Neutrophil (primary cell): ENCODE results near the gene OCA2.

Experiments
- H3K27ac ChIP-seq: fragments of 200-600 bp; sonication (generic); 2 replicates; pipeline ENCODE4 v1.5.1; 2016; ENCODE audit warnings: mild to moderate bottlenecking, moderate library complexity
- H3K27me3 ChIP-seq: fragments of 200-600 bp; sonication (generic); 2 replicates; pipeline ENCODE4 v1.6.0; 2016; ENCODE audit warnings: mild to moderate bottlenecking
- H3K36me3 ChIP-seq: fragments of 200-600 bp; sonication (generic); 2 replicates; pipeline ENCODE4 v1.5.1; 2017
- H3K4me1 ChIP-seq, 2 experiments: fragments of 200-600 bp in 1 of 2; sonication (generic) in 1 of 2; 1 replicate in 1 of 2; 2 replicates in 1 of 2; pipeline versions ENCODE4 v1.5.1 to v1.6.1; 2013 to 2016; ENCODE audit warnings: low read depth in 1 of 2, low read length in 1 of 2, mild to moderate bottlenecking in 1 of 2, moderate library complexity in 1 of 2; ENCODE audit not compliant: control insufficient read depth in 1 of 2, insufficient read depth in 1 of 2
- H3K4me3 ChIP-seq, 2 experiments: fragments of 200-600 bp in 1 of 2; sonication (generic) in 1 of 2; 1 replicate in 1 of 2; 2 replicates in 1 of 2; pipeline ENCODE4 v1.5.1; 2013 to 2016; ENCODE audit warnings: low read depth in 1 of 2, low read length in 1 of 2, mild to moderate bottlenecking in 1 of 2, moderate library complexity in 1 of 2
- H3K9me3 ChIP-seq: fragments of 200-600 bp; sonication (generic); 2 replicates; pipeline ENCODE4 v1.5.1; 2016
- TF ChIP-seq, protein P1 (sequence below): fragments of 200-600 bp; sonication (generic); IDR thresholded peaks from 2 replicates; pipeline ENCODE4 v1.5.1; 2016; ENCODE audit warnings: antibody characterized with exemption

Gene OCA2

DNA sequence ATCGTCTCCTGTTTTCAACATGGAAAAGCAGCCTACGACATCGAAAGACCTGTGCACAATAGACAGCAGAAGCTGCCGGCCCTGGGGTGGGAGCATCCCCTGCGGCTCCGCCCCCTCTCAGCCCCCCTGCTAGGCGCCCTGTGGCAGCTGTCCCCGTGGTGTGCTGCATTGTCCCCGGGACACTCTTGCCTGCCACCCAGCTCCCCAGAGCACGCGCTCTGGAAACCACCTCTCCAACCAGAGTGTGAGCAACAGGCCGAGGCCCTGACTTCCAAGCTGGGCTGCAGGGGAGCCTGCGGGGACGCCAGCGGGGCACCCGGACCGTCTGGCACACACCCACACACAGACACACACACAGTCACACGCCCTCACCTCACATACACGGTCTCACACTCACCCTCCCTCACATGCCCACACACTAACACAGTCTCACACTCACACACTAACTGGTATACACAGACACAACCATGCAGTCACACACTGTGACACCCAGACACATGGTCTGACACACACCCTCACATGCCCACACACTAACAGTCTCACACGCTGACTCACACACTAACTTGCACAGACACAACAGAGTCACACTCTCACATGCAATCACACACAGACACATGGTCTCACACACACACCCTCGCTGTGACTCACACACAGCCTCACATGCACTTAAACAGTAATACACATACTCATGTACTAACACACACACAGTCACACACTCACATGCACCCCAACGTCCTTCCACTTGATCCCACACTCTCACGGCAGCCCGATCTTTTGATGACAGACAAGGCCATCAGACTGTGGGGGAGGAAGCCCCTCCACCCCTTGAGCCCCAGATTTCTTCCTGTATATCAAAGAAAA lies 94.7 kb downstream of the OCA2 start:
- Histone ChIP-seq H3K36me3 (no peaks in the 10 kb centered on the region), H3K4me1 (no peaks in the 10 kb centered on the region), H3K9me3 (no peaks in the 10 kb centered on the region), H3K27me3 (no peaks in the 10 kb centered on the region), H3K27ac (no peak overlapping the region), H3K4me3 (no peak overlapping the region)
- TF ChIP-seq, protein P1, sequence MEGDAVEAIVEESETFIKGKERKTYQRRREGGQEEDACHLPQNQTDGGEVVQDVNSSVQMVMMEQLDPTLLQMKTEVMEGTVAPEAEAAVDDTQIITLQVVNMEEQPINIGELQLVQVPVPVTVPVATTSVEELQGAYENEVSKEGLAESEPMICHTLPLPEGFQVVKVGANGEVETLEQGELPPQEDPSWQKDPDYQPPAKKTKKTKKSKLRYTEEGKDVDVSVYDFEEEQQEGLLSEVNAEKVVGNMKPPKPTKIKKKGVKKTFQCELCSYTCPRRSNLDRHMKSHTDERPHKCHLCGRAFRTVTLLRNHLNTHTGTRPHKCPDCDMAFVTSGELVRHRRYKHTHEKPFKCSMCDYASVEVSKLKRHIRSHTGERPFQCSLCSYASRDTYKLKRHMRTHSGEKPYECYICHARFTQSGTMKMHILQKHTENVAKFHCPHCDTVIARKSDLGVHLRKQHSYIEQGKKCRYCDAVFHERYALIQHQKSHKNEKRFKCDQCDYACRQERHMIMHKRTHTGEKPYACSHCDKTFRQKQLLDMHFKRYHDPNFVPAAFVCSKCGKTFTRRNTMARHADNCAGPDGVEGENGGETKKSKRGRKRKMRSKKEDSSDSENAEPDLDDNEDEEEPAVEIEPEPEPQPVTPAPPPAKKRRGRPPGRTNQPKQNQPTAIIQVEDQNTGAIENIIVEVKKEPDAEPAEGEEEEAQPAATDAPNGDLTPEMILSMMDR = no peak

DNA sequence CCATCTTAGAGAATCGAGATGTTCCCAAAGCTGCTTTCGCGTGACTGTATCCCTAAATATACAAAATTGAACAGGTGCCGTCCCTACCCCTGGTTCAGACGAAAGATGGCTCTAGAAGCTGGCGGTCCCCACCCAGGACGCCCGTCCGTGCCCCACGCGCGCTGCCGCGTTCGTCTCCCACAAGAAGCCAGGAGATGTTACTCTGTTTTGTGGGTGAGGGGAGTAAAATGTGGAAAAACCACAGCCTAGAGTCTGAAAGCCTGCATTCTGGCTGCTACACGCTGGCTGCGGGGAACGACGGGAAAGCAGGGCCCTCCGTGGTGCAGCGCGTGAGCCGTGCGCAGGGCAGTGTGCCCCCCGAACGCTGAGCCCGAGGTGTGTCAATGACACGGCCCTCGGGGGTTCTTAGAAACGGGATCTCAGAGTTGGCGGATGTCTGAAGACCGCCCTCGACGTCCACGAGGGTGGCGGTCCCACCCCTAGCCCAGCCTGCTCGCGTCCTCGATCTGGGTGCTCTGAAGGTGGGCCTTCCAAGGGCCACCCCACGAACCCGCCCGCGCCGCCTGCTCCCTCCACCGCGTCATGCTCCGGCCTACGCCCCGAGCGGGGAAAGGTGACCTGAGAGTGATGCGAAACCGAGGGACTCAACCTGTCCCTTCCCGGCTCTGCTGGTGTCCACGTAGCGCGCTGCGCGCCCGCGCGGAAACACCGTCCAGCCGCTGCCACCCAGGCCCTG lies 95.6 kb downstream of the OCA2 start:
- no peaks in the 10 kb centered on the region for H3K4me1 ChIP-seq
- no peaks in the 10 kb centered on the region for H3K27me3 ChIP-seq
- no peak overlapping the region for H3K27ac ChIP-seq
- no peaks in the 10 kb centered on the region for H3K36me3 ChIP-seq
- H3K4me3 ChIP-seq = no peak overlapping the region
- TF ChIP-seq, protein P1 = no peak
- no peaks in the 10 kb centered on the region for H3K9me3 ChIP-seq

DNA sequence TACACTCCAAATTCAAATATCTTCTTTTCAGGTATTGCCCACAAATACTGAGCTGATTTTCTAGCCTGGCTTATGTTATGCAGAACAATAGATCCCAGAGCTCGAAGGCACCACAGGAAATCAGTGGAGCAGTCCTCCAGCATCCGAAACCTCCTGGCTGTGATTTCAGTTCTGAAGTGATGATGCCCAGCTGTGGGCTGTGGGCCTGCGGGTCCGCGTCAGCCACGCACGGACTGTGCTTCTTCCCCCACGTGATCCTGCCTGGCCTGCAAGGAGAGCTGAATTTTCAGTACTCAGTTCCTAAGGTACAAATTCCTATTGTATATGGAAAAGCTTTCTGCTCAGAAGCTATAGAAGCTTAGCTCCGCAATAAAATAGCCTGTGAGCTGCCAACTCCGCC lies 96.2 kb downstream of the OCA2 start:
- TF ChIP-seq, protein P1 = no peak
- no peaks in the 10 kb centered on the region for H3K9me3 ChIP-seq
- no peaks in the 10 kb centered on the region for H3K4me1 ChIP-seq

DNA sequence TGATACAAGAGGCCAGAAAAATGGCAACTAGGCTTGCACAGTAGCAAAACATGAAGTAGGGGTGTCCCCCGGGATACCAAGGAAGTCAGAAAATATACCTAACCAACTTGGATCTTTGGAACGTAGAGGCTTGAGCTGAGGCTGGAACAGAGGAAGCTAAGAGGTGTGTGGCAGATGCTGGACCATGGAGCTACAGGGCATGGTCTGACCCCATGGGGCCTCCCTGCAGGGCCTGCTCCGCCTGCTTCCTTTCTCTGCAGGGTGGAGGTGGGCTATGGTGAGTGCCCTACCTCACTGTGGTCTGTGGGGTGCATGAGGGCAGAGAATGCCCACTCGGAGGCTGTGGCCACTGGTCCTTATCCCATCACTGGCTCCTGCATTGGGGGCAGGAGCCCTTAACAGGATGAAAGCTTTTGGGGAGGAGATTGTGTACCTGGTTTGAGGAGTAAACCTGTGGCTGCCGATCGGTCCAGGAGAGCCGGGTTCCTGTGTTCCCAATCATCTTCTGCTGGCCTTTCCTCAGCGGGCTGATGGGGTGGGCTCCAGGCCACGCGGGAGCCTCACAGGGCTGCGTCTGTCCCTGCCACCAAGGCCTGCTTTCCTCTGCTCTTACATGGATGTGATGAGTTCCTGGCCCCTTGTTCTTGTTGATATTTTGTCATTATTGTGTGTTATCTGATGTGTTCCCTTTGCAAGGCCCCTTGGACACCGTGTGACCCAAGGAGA lies 96.8 kb downstream of the OCA2 start:
- H3K4me1 ChIP-seq = no peaks in the 10 kb centered on the region
- no peaks in the 10 kb centered on the region for H3K9me3 ChIP-seq
- TF ChIP-seq, protein P1 = no peak
- H3K27ac ChIP-seq = no peak overlapping the region
- no peaks in the 10 kb centered on the region for H3K36me3 ChIP-seq
- no peaks in the 10 kb centered on the region for H3K27me3 ChIP-seq
- no peak overlapping the region for H3K4me3 ChIP-seq

More for the DNA sequence above, 96.2 kb downstream of the OCA2 start:
- Histone ChIP-seq H3K27me3 (no peaks in the 10 kb centered on the region), H3K27ac (no peak overlapping the region), H3K4me3 (no peak overlapping the region), H3K36me3 (no peaks in the 10 kb centered on the region)

DNA sequence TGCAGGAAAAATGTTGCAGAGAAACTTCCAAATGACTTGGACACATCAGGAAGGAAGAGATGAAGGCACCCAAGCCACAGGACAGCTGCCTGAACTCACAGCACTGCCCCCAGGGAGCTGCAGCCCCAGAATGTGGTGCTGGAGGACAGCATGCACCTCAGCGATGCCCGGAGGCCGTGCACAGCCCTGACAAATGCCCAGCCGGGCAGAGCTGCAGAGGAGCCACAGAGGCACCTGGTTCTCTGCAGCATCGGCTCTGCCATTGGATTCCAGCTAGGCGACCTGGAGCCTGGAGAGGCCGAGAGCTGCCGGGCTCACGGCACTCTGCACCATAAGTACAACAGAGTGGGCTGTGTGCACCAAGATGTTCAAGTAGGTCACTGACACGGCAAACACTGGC lies 97.5 kb downstream of the OCA2 start:
- H3K27ac ChIP-seq = no peak overlapping the region
- no peaks in the 10 kb centered on the region for H3K27me3 ChIP-seq
- H3K4me3 ChIP-seq = no peak overlapping the region
- no peaks in the 10 kb centered on the region for H3K4me1 ChIP-seq
- TF ChIP-seq, protein P1 = no peak
- no peaks in the 10 kb centered on the region for H3K36me3 ChIP-seq
- no peaks in the 10 kb centered on the region for H3K9me3 ChIP-seq
